Thyroid gland (tissue), 4 donors: ENCODE measurements around the gene MORN5. TPM values are rescaled to one million over a fixed set of nuclear protein-coding genes. Genes with fewer than 3 reads are reported as not detected.

ENCODE experiments used
- DNase-seq, 2 donors: peaks; one replicate each; pipeline ENCODE4 v3.0.0-alpha.2; 2019
- H3K27ac ChIP-seq, 3 donors: fragments of 200-600 bp; sonication (generic); 1 replicate in 2 of 3; 2 replicates in 1 of 3; pipeline ENCODE4 v1.5.1; 2016 to 2019; ENCODE audit warnings: mild to moderate bottlenecking in 1 of 3, moderate library complexity in 1 of 3
- H3K27me3 ChIP-seq: fragments of 200-600 bp; sonication (generic); one replicate; pipeline ENCODE4 v1.5.1; 2019
- H3K36me3 ChIP-seq, 2 donors: fragments of 200-600 bp; sonication (generic); one replicate each; pipeline ENCODE4 v1.5.1; 2016 to 2019
- H3K4me1 ChIP-seq, 2 donors: fragments of 200-600 bp; sonication (generic); one replicate each; pipeline ENCODE4 v1.5.1; 2017 to 2019
- H3K4me3 ChIP-seq, 3 donors: fragments of 200-600 bp; sonication (generic); replicated peaks in 1 of 3; 1 replicate in 2 of 3; 2 replicates in 1 of 3; pipeline ENCODE4 v1.5.1; 2016; ENCODE audit warnings: mild to moderate bottlenecking in 1 of 3
- H3K9me3 ChIP-seq: fragments of 200-600 bp; sonication (generic); one replicate; pipeline ENCODE4 v1.5.1; 2017
- POLR2A ChIP-seq, 2 donors: fragments of 450-650 bp; IDR thresholded peaks; one replicate each; pipeline ENCODE4 v1.6.1; 2017; ENCODE audit warnings: antibody characterized with exemption in 2 of 2, mild to moderate bottlenecking in 2 of 2, moderate library complexity in 1 of 2
- WGBS, 2 donors: methylation state at CpG; one replicate each; pipeline ENCODE4 v1.1.5; 2017; 5-methylcytosine and 5-hydroxymethylcytosine counted together
- intact Hi-C: fragments of 100-400 bp; cut with DNase I; formaldehyde crosslinking; loops from one replicate; pipeline ENCODE4 v1.15.1; 2023
- total RNA-seq, 4 donors: library from RNA; depleted of rRNA; stranded (reverse); fragments of >200 nt; gene quantifications; one replicate each; pipeline ENCODE4 v1.2.3, GENCODE V29; 2016
- TF ChIP-seq, protein P1 (sequence below), 6 experiments: fragments of 200-600 bp in 3 of 6; fragments of 450-650 bp in 3 of 6; sonication (generic) in 3 of 6; IDR thresholded peaks; one replicate each; pipeline ENCODE4 v1.5.1; 2016 to 2019; ENCODE audit warnings: antibody characterized with exemption in 6 of 6, mild to moderate bottlenecking in 2 of 6, inconsistent platforms in 1 of 6, moderate library complexity in 1 of 6

MORN5 gene
- total RNA-seq, 4 donors from 2014 or later = not detected

DNA sequence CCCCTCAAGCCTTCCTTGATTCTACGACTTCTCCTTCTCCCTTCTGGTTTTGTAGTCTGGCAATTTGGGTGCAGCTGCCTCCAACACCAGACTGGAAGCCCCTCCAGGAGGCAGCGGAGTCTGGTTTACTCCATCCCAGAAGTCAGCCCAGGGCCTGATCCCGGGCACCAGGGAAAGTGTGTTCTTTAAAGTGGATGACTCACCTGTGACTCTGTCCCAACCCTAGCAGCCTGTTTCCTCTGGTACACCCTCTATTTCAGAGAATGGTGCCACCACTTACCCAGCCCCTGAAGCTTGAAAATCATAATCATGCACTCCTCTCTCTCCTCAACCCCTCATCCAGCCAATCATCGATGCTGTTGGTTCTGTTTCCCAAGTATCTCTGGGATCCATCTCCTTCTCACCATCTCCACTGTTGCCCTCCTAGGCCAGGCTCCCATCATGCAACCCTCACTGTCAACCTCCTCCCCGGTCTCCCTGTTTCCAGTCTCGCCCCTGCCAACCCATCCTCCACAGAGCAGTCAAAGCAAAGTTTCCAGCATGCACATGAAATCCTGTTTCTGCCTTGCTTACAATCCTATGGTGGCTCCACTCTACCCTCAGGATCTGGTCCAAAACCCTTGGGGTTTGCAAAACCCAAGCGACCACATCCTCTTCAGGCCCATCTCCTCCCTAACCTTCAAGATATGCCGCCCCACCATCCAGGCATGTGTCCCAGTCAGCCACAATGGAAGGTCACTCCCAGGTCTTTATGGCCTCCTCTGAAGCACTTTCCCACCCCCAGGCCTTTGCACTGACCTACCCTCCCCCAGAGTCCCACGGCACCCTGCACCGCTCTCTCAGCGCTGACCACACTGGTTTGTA is 58.6 kb downstream of the MORN5 start:
- no peak for TF ChIP-seq POLR2A (IDR thresholded peaks at IDR 0.05)
- TF ChIP-seq, protein P1, sequence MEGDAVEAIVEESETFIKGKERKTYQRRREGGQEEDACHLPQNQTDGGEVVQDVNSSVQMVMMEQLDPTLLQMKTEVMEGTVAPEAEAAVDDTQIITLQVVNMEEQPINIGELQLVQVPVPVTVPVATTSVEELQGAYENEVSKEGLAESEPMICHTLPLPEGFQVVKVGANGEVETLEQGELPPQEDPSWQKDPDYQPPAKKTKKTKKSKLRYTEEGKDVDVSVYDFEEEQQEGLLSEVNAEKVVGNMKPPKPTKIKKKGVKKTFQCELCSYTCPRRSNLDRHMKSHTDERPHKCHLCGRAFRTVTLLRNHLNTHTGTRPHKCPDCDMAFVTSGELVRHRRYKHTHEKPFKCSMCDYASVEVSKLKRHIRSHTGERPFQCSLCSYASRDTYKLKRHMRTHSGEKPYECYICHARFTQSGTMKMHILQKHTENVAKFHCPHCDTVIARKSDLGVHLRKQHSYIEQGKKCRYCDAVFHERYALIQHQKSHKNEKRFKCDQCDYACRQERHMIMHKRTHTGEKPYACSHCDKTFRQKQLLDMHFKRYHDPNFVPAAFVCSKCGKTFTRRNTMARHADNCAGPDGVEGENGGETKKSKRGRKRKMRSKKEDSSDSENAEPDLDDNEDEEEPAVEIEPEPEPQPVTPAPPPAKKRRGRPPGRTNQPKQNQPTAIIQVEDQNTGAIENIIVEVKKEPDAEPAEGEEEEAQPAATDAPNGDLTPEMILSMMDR (IDR thresholded peaks at IDR 0.05) = no peak
- H3K27me3 ChIP-seq = peaks cover 64% of the 10 kb centered on the region
- no peaks in the 10 kb centered on the region for H3K36me3 ChIP-seq
- no peak overlapping the region for H3K27ac ChIP-seq
- H3K9me3 ChIP-seq = no peaks in the 10 kb centered on the region
- WGBS, 2 donors = 37 to 48% methylated on average over 11 of the region's 11 CpGs
- peaks cover 27 to 43% of the 10 kb centered on the region in 2 donors for H3K4me1 ChIP-seq
- DNase-seq = no peak
- no peak overlapping the region for H3K4me3 ChIP-seq
- intact Hi-C loops = no loop called here

DNA sequence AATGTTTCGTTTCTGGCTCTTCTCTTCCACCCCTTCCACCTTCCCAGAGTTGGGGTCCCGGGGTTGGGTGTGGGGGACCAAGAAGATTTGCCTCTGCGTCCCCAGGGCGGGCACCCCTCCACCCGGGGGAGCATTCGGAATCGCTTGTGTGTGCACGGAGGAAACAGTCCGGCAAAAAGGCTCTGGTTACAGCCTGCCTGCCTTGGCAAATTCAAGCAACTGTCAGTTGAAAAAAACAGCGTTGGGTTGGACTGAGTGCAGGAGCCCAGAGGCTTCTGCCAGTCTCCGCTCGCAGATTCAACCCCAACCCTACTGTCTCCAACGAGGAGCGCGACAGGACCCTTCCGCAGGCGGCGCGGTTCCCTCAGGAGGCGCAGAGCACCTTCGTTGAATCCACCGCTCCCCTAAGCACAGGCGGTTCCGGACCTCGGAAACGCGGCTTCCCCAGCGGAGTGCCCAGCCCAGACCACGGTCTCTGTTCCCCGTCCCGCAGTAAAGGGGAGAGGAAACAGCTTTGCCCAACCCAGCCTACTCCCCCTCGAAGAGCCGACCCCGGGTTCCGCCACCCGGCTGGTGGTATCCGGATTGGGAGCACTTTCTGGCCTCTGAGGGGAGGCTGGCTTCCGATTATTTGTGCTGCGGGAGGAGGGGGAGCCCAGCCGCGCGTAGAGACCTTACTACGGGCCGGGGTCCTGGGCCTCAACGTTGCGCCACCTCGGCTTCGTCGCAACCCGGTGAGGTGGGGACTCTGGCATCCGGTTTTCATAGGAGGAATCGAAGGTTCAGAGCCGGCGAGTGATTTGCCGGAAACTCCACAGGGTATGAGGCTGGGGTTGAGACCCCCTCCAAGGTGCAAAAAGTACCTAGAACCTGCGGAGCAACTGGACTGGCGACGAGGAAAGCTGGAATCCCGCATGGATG is 59.5 kb downstream of the MORN5 start:
- intact Hi-C loops = no loop called here
- TF ChIP-seq, protein P1 (IDR thresholded peaks at IDR 0.05) = no peak
- TF ChIP-seq POLR2A (IDR thresholded peaks at IDR 0.05) = no peak
- WGBS, 2 donors = 12 to 15% methylated on average over 39 to 43 of the region's 59 CpGs
- peaks cover 18 to 34% of the 10 kb centered on the region in 2 donors for H3K4me1 ChIP-seq
- H3K27ac ChIP-seq = no peak overlapping the region
- H3K9me3 ChIP-seq = no peaks in the 10 kb centered on the region
- peaks cover 55% of the 10 kb centered on the region for H3K27me3 ChIP-seq
- peak overlapping the region in 1 of 3 donors; percentile 18 for H3K4me3 ChIP-seq
- DNase-seq = no peak
- no peaks in the 10 kb centered on the region for H3K36me3 ChIP-seq

DNA sequence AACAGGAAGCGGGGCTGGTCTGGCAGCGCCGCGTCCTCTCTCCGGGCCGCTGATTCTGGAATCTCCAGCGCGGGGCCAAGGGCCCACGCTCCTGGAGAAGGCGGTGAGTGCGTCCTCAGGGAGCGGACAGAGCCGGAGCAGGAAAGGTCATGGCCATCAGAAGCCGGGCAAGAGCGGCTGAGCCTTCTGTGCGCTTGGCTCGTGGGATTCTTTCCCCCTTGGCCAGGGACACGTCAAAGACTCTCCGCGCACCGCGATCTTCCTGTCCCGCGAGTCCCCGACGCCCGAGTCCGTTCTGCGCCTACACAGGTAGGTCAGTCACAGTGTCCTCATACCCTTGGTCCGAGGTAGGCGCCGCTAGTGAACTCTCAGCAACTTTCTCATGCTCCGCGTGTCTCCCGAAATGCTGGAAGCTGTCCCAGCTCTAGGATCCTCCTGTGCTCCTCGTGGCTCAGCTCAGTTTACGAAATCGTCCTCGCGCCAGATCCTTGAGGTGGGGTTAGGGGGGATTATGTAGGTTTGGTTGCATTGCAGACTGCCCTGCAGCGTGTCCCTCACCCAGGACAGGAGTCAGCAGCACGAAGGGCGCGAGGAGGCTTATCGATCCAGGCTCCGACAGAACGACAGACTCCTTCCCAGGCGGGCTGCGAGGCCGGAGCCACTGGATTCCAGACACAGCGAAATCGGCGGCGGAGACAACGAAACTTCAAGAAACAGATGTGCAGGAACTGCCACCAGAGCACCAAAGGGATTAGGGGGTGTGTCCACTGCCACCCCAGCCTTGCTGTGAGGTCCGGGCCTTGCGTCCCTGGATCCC is 60.4 kb downstream of the MORN5 start:
- intact Hi-C loops = no loop called here
- Histone ChIP-seq H3K36me3 (no peaks in the 10 kb centered on the region), H3K4me3 (peak overlapping the region in 1 of 3 donors; percentile 18), H3K27ac (no peak overlapping the region), H3K27me3 (peaks cover 54% of the 10 kb centered on the region), H3K4me1 (peaks cover 17 to 33% of the 10 kb centered on the region in 2 donors), H3K9me3 (no peaks in the 10 kb centered on the region)
- WGBS, 2 donors = 13 to 19% methylated on average over 22 to 25 of the region's 57 CpGs
- TF ChIP-seq, protein P1 (IDR thresholded peaks at IDR 0.05) = no peak
- TF ChIP-seq POLR2A (IDR thresholded peaks at IDR 0.05) = no peak
- peak; percentile 37 to 46 for DNase-seq

DNA sequence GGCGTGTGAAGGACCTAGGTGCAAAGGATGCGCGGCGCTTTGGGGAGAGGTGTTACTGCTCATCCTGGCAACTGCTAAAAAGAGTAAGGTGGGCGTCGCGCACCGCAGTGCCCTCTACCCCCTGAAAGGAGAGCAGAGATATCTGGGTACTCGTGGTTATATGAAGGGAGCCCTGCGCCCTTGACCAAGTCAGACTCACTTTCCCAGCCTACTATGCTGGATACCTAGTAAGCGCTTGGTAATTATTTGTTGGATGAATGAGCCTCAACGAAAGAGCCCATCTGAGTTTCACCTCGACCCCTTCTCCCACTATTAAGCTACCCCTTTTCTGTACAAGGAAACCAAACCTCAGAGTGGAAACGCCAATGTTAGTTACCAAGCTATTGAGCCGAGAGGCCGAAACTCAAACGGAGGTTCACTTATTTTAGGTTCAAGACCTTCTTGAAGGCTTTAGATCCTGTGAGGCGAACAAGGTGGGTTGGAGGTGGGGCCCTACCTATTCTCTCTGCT is 61.0 kb downstream of the MORN5 start:
- TF ChIP-seq, protein P1 (IDR thresholded peaks at IDR 0.05) = no peak
- TF ChIP-seq POLR2A (IDR thresholded peaks at IDR 0.05) = no peak
- H3K36me3 ChIP-seq = no peaks in the 10 kb centered on the region
- DNase-seq = no peak
- 34 to 39% methylated on average over 14 to 18 of the region's 18 CpGs for WGBS, 2 donors
- intact Hi-C loops = no loop called here
- H3K27ac ChIP-seq = no peak overlapping the region
- no peak overlapping the region for H3K4me3 ChIP-seq
- no peaks in the 10 kb centered on the region for H3K9me3 ChIP-seq
- peaks cover 60% of the 10 kb centered on the region for H3K27me3 ChIP-seq
- peaks cover 17 to 38% of the 10 kb centered on the region in 2 donors for H3K4me1 ChIP-seq
